DOHH2 (cell line): Measurements from ENCODE around the gene LRP4.

Experiments used
- CTCF ChIP-seq: fragments of 200-600 bp; sonication (generic); IDR thresholded peaks from one replicate; pipeline ENCODE4 v1.5.1; 2014; ENCODE audit warnings: antibody characterized with exemption, mild to moderate bottlenecking, low read depth, low read length; ENCODE audit not compliant: poor library complexity, severe bottlenecking
- EZH2phosphoT487 ChIP-seq: fragments of 200-600 bp; sonication (generic); IDR thresholded peaks from 2 replicates; pipeline ENCODE4 v1.6.1; 2017; ENCODE audit warnings: borderline replicate concordance, mild to moderate bottlenecking, antibody characterized with exemption, low read length, moderate library complexity, mixed read lengths

GRCh38 chr11:46918788-46919513, 601 bp upstream of the LRP4 start:
- TF ChIP-seq CTCF (no peak), EZH2phosphoT487 (no peak)
